Gastroesophageal sphincter (tissue), 4 donors: ENCODE data around the gene TCOF1. TPM values are rescaled to one million over a fixed set of nuclear protein-coding genes. Genes with fewer than 3 reads are reported as not detected.
"Not testable (repeated sequence)": the region's sequence is repeated elsewhere in the genome, so short reads cannot be mapped to it uniquely, and the experiment has no call there.

Experiments
- ATAC-seq: fragments of 150-250 bp; one replicate; pipeline ENCODE4 v1.9.1; 2016; ENCODE audit warnings: mild to moderate bottlenecking, moderate library complexity
- H3K27ac ChIP-seq, 4 donors: fragments of 200-600 bp; sonication (generic) in 3 of 4; 1 replicate in 3 of 4; 2 replicates in 1 of 4; pipeline ENCODE4 v1.5.1; 2016 to 2019
- H3K27me3 ChIP-seq: fragments of 200-600 bp; sonication (generic); one replicate; pipeline ENCODE4 v1.5.1; 2019
- H3K36me3 ChIP-seq, 2 donors: fragments of 200-600 bp; sonication (generic); one replicate each; pipeline ENCODE4 v1.5.1; 2019; ENCODE audit warnings: control low read depth in 1 of 2
- H3K4me1 ChIP-seq, 3 donors: fragments of 200-600 bp; sonication (generic); 1 replicate in 2 of 3; 2 replicates in 1 of 3; pipeline ENCODE4 v1.5.1; 2016 to 2019; ENCODE audit warnings: control low read depth in 2 of 3
- H3K4me3 ChIP-seq, 2 donors: fragments of 200-600 bp; sonication (generic); one replicate each; pipeline ENCODE4 v1.5.1; 2019; ENCODE audit warnings: mild to moderate bottlenecking in 1 of 2, moderate library complexity in 1 of 2
- H3K9me3 ChIP-seq, 3 donors: fragments of 200-600 bp; sonication (generic); one replicate each; pipeline ENCODE4 v1.5.1; 2017 to 2019; ENCODE audit warnings: control low read depth in 2 of 3
- EP300 ChIP-seq: sonication (generic); formaldehyde crosslinking; IDR thresholded peaks from one replicate; pipeline ENCODE4 v1.6.1; 2017; ENCODE audit warnings: antibody characterized with exemption, mild to moderate bottlenecking
- POLR2A ChIP-seq, 2 donors: fragments of 450-650 bp; IDR thresholded peaks; one replicate each; pipeline ENCODE4 v1.6.1; 2017; ENCODE audit warnings: antibody characterized with exemption in 2 of 2, mild to moderate bottlenecking in 2 of 2, moderate library complexity in 1 of 2
- POLR2AphosphoS5 ChIP-seq: sonication (generic); formaldehyde crosslinking; IDR thresholded peaks from one replicate; pipeline ENCODE4 v1.6.1; 2017; ENCODE audit warnings: antibody characterized with exemption
- WGBS, 2 donors: methylation state at CpG; one replicate each; pipeline ENCODE4 v1.1.5; 2018; ENCODE audit warnings: low coverage in 1 of 2; 5-methylcytosine and 5-hydroxymethylcytosine counted together
- total RNA-seq, 4 donors: library from RNA; depleted of rRNA; stranded (reverse); fragments of >200 nt; gene quantifications; one replicate each; pipeline ENCODE4 v1.1.0, GENCODE V29; 2016
- TF ChIP-seq, protein P1 (sequence below), 4 experiments: fragments of 200-600 bp in 2 of 4; fragments of 450-650 bp in 2 of 4; sonication (generic) in 1 of 4; IDR thresholded peaks; one replicate each; pipeline ENCODE4 v1.5.1; 2017 to 2019; ENCODE audit warnings: antibody characterized with exemption in 4 of 4, mild to moderate bottlenecking in 2 of 4, moderate library complexity in 2 of 4

TCOF1 gene
- total RNA-seq, 4 donors from 2014 or later, result 25.4 to 55.7 (median 31.0) TPM

GRCh38 chr5:150411245-150411979, 53.9 kb downstream of the TCOF1 start:
- Histone ChIP-seq H3K27me3 (no peaks in the 10 kb centered on the region), H3K36me3 (peaks cover 0 to 2% of the 10 kb centered on the region in 2 donors), H3K4me3 (peak overlapping the region; percentile 46 to 52), H3K9me3 (no peaks in the 10 kb centered on the region), H3K4me1 (peaks cover 2 to 48% (median 4%) of the 10 kb centered on the region in 3 donors), H3K27ac (peak overlapping the region; percentile 73 to 87 (median 80))
- TF ChIP-seq EP300 (no peak), POLR2A (IDR thresholded peaks at IDR 0.05) (no peak), POLR2AphosphoS5 (no peak)
- TF ChIP-seq, protein P1, sequence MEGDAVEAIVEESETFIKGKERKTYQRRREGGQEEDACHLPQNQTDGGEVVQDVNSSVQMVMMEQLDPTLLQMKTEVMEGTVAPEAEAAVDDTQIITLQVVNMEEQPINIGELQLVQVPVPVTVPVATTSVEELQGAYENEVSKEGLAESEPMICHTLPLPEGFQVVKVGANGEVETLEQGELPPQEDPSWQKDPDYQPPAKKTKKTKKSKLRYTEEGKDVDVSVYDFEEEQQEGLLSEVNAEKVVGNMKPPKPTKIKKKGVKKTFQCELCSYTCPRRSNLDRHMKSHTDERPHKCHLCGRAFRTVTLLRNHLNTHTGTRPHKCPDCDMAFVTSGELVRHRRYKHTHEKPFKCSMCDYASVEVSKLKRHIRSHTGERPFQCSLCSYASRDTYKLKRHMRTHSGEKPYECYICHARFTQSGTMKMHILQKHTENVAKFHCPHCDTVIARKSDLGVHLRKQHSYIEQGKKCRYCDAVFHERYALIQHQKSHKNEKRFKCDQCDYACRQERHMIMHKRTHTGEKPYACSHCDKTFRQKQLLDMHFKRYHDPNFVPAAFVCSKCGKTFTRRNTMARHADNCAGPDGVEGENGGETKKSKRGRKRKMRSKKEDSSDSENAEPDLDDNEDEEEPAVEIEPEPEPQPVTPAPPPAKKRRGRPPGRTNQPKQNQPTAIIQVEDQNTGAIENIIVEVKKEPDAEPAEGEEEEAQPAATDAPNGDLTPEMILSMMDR (IDR thresholded peaks at IDR 0.05), result no peak
- WGBS, 2 donors, result 69 to 74% methylated on average over 3 of the region's 5 CpGs
- ATAC-seq, result no peak

GRCh38 chr5:150412319-150413175, 55.0 kb downstream of the TCOF1 start, which contains the start of gene CD74:
TSS of gene CD74 (minus strand) at chr5:150412910. CDS start at chr5:150412749, 161 bp downstream.
- H3K4me3 ChIP-seq, result peak within 1 kb of the TSS; percentile 46 to 52
- peaks cover 2 to 48% (median 4%) of the 10 kb centered on the region in 3 donors for H3K4me1 ChIP-seq
- TF ChIP-seq POLR2A (IDR thresholded peaks at IDR 0.05) (peak; percentile 40 to 79), POLR2AphosphoS5 (peak; percentile 51), EP300 (no peak)
- no peaks in the 10 kb centered on the region for H3K9me3 ChIP-seq
- no peaks in the 10 kb centered on the region for H3K36me3 ChIP-seq
- WGBS, 2 donors, result 11% methylated on average over 11 of the region's 20 CpGs; no CpG with 5 or more reads in 1 of the 2 donors
- no peaks in the 10 kb centered on the region for H3K27me3 ChIP-seq
- peak; percentile 77 for ATAC-seq
- peak within 1 kb of the TSS; percentile 24 to 87 (median 80) for H3K27ac ChIP-seq

GRCh38 chr5:150413176-150413901, 55.8 kb downstream of the TCOF1 start:
- Histone ChIP-seq H3K27me3 (no peaks in the 10 kb centered on the region), H3K27ac (peak overlapping the region; percentile 24 to 87 (median 80)), H3K36me3 (no peaks in the 10 kb centered on the region), H3K4me3 (peak overlapping the region; percentile 46 to 52), H3K4me1 (peaks cover 2 to 48% (median 4%) of the 10 kb centered on the region in 3 donors), H3K9me3 (no peaks in the 10 kb centered on the region)
- 34 to 52% methylated on average over 10 of the region's 12 CpGs for WGBS, 2 donors
- TF ChIP-seq POLR2AphosphoS5 (no peak), POLR2A (IDR thresholded peaks at IDR 0.05) (no peak), EP300 (no peak)
- TF ChIP-seq, protein P1 (IDR thresholded peaks at IDR 0.05), result no peak
- ATAC-seq, result no peak

DNA sequence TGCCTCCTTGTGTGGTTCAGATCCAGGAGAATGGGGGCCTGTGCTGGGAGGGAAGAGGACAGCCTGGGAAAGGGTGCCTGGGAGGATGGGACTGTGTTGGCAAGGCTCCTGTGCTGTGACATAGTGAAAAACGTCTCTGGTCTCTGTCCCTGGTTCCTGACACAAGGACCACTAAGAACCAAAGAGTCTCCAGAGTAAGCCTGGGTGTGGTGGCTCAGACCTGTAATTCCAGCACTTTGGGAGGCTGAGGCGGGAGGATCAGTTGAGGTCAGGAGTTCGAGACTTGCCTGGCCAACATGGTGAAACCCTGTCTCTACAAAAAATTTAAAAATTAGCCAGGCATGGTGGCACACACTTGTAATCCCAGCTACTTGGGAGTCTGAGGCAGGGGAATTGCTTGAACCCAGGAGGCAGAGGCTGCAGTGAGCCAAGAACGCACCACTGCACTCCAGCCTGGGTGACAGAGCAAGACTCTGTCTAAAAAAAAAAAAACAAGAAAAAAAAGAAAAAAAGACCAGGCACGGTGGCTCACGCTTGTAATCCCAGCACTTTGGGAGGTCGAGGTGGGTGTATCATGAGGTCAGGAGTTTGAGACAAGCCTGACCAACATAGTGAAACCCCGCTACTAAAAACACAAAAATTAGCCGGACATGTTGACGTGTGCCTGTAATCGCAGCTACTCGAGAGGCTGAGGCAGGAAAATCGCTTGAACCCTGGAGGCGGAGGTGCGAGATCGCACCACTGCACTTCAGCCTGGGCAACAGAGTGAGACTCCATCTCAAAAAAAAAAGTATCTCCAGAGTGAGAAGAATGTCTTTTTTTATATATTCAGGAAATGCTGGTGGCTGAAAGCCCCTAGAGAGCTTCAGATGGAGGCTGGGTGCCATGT, 56.6 kb downstream of the TCOF1 start:
- H3K27ac ChIP-seq, result peak overlapping the region; percentile 24 to 87 (median 80)
- not testable (repeated sequence) for H3K27me3 ChIP-seq, H3K4me3 ChIP-seq, ATAC-seq, H3K36me3 ChIP-seq, H3K9me3 ChIP-seq
- H3K4me1 ChIP-seq, result peaks cover 2 to 41% (median 4%) of the 10 kb centered on the region in 3 donors
- 80 to 93% methylated on average over 2 to 14 of the region's 16 CpGs for WGBS, 2 donors

DNA sequence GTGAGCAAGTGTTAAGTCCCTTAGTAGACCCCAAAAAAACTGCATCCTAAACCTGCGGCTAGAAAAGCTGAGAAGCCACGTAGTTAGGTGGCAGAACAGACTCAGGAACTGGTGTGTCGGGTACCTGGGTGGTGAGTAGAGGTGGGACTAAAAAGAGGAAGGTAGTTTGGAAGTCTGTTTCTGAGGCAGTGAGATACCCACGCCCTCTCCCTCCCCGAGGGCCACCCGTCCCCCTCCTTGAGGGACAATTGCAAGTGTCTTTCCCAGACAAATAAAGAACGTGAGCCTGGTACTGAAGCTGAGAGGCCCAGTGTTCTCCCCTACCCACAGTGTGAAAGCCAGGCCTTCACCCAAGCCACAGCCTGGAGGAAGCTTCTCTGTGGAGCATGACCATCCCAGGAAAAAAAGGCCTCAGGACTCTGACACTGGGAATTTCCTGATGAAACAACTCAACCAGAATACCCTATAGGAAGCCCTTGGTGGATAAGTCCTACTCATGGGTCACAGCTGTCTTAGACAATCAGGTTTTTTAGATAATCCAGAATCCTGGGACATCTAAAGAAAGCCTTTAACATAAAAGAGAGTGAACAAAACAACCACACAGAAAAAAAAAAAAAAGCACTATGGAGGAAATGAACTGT, 62.3 kb downstream of the TCOF1 start:
- no peaks in the 10 kb centered on the region for H3K27me3 ChIP-seq
- no peak overlapping the region for H3K27ac ChIP-seq
- H3K4me3 ChIP-seq, result no peak overlapping the region
- no peaks in the 10 kb centered on the region for H3K9me3 ChIP-seq
- WGBS, 2 donors, result 65 to 92% methylated on average over 3 to 7 of the region's 7 CpGs
- H3K36me3 ChIP-seq, result no peaks in the 10 kb centered on the region
- no peak for ATAC-seq
- no peaks in the 10 kb centered on the region for H3K4me1 ChIP-seq
- TF ChIP-seq EP300 (no peak), POLR2A (IDR thresholded peaks at IDR 0.05) (no peak), POLR2AphosphoS5 (no peak)
- TF ChIP-seq, protein P1 (IDR thresholded peaks at IDR 0.05), result no peak
